SK-N-SH treated with all-trans-retinoic acid at 6 μM for 48 hours (cell line): Measurements from ENCODE around the gene SPG11.

ENCODE experiments used
- ATAC-seq: fragments of 200-7000 bp; cut with Tn5 transposase; 3 replicates; pipeline ENCODE4 v1.9.1; 2020; ENCODE audit warnings: mild to moderate bottlenecking, moderate library complexity
- ARNTL ChIP-seq: fragments of 450-650 bp; formaldehyde crosslinking; IDR thresholded peaks from 2 replicates; pipeline ENCODE4 v1.5.0; 2020; ENCODE audit warnings: low read depth, mild to moderate bottlenecking, moderate library complexity, borderline replicate concordance
- BACH2 ChIP-seq: fragments of 250-450 bp; sonication (Bioruptor Pico); IDR thresholded peaks from 2 replicates; pipeline ENCODE4 v1.9.0; 2021; ENCODE audit warnings: mild to moderate bottlenecking, borderline replicate concordance
- CSDC2 ChIP-seq: fragments of 250-450 bp; sonication (Bioruptor Pico); IDR thresholded peaks from 2 replicates; pipeline ENCODE4 v1.5.0; 2020; ENCODE audit warnings: mild to moderate bottlenecking, moderate library complexity
- ESRRG ChIP-seq: fragments of 250-450 bp; sonication (Bioruptor Pico); IDR thresholded peaks from 2 replicates; pipeline ENCODE4 v1.6.1; 2021; ENCODE audit warnings: mild to moderate bottlenecking
- GLIS3 ChIP-seq: fragments of 250-450 bp; sonication (Bioruptor Pico); IDR thresholded peaks from 2 replicates; pipeline ENCODE4 v1.5.0; 2020; ENCODE audit warnings: mild to moderate bottlenecking, moderate library complexity
- OSR1 ChIP-seq: fragments of 250-450 bp; sonication (Bioruptor Pico); IDR thresholded peaks from 2 replicates; pipeline ENCODE4 v1.8.0; 2022; ENCODE audit warnings: moderate library complexity, mild to moderate bottlenecking, inconsistent platforms
- RARB ChIP-seq: fragments of 250-450 bp; sonication (Bioruptor Pico); IDR thresholded peaks from 2 replicates; pipeline ENCODE4 v1.8.0; 2021; ENCODE audit warnings: mild to moderate bottlenecking, moderate library complexity
- SNAI2 ChIP-seq: fragments of 250-450 bp; sonication (Bioruptor Pico); IDR thresholded peaks from 2 replicates; pipeline ENCODE4 v1.5.0; 2020; ENCODE audit warnings: mild to moderate bottlenecking, moderate library complexity
- TOX ChIP-seq: fragments of 250-450 bp; sonication (Bioruptor Pico); IDR thresholded peaks from 2 replicates; pipeline ENCODE4 v1.8.0; 2021; ENCODE audit warnings: mild to moderate bottlenecking, moderate library complexity, borderline replicate concordance
- ZC3H10 ChIP-seq: fragments of 250-450 bp; sonication (Bioruptor Pico); IDR thresholded peaks from 2 replicates; pipeline ENCODE4 v1.5.1; 2021; ENCODE audit warnings: mild to moderate bottlenecking, moderate library complexity
- ZFP30 ChIP-seq: fragments of 450-650 bp; formaldehyde crosslinking; IDR thresholded peaks from 2 replicates; pipeline ENCODE4 v1.5.0; 2022; ENCODE audit warnings: mild to moderate bottlenecking, moderate library complexity
- ZNF565 ChIP-seq: fragments of 450-650 bp; formaldehyde crosslinking; conservative IDR thresholded peaks from 2 replicates; pipeline ENCODE4 v1.5.0; 2020; ENCODE audit warnings: low read depth, mild to moderate bottlenecking, moderate library complexity
- ZNF70 ChIP-seq: fragments of 450-650 bp; formaldehyde crosslinking; IDR thresholded peaks from 2 replicates; pipeline ENCODE4 v1.5.0; 2020; ENCODE audit warnings: mild to moderate bottlenecking, moderate library complexity
- ZNF8 ChIP-seq: fragments of 450-650 bp; formaldehyde crosslinking; IDR thresholded peaks from 2 replicates; pipeline ENCODE4 v1.5.0; 2020; ENCODE audit warnings: mild to moderate bottlenecking, moderate library complexity
- TF ChIP-seq, protein P1 (sequence below): fragments of 250-450 bp; sonication (Bioruptor Pico); IDR thresholded peaks from 2 replicates; pipeline ENCODE4 v1.8.0; 2021; ENCODE audit warnings: low read depth, mild to moderate bottlenecking, moderate library complexity, borderline replicate concordance
- TF ChIP-seq, protein P2 (sequence below): fragments of 250-450 bp; sonication (Bioruptor Pico); IDR thresholded peaks from 2 replicates; pipeline ENCODE4 v1.8.0; 2020; ENCODE audit warnings: mild to moderate bottlenecking, moderate library complexity, borderline replicate concordance
- TF ChIP-seq, protein P3 (sequence below): fragments of 250-450 bp; sonication (Bioruptor Pico); IDR thresholded peaks from 2 replicates; pipeline ENCODE4 v1.5.1; 2021; ENCODE audit warnings: mild to moderate bottlenecking, moderate library complexity
- TF ChIP-seq, protein P4 (sequence below): fragments of 250-450 bp; sonication (Bioruptor Pico); IDR thresholded peaks from 2 replicates; pipeline ENCODE4 v1.5.1; 2020; ENCODE audit warnings: low read depth, mild to moderate bottlenecking, moderate library complexity
- TF ChIP-seq, protein P5 (sequence below): fragments of 250-450 bp; sonication (Bioruptor Pico); IDR thresholded peaks from 2 replicates; pipeline ENCODE4 v1.5.0; 2020; ENCODE audit warnings: mild to moderate bottlenecking, moderate library complexity

Gene SPG11

DNA sequence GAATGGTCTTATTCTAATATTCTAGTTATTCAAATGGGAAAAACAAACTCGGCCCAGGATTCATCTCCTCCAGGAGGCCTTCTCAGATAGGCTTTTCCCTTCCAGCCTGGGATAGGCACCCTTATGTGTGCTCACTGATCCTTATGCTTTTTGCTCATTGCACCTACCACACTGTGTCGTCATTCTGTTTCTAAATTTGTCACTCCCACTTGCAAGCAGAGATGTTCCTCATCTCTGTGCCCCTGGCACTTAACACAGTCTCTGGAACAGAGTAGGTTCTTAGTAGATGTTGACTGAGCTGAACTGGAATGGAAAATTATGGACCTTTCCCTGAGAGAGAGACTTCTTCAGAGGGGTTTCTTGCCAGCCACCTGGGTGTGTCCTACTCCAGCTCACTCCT is 18.7 kb upstream of the SPG11 start:
- no peak for ATAC-seq
- TF ChIP-seq, protein P1, sequence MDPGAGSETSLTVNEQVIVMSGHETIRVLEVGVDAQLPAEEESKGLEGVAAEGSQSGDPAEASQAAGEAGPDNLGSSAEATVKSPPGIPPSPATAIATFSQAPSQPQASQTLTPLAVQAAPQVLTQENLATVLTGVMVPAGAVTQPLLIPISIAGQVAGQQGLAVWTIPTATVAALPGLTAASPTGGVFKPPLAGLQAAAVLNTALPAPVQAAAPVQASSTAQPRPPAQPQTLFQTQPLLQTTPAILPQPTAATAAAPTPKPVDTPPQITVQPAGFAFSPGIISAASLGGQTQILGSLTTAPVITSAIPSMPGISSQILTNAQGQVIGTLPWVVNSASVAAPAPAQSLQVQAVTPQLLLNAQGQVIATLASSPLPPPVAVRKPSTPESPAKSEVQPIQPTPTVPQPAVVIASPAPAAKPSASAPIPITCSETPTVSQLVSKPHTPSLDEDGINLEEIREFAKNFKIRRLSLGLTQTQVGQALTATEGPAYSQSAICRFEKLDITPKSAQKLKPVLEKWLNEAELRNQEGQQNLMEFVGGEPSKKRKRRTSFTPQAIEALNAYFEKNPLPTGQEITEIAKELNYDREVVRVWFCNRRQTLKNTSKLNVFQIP (CRISPR knock-in tag), result no peak
- TF ChIP-seq, protein P2, sequence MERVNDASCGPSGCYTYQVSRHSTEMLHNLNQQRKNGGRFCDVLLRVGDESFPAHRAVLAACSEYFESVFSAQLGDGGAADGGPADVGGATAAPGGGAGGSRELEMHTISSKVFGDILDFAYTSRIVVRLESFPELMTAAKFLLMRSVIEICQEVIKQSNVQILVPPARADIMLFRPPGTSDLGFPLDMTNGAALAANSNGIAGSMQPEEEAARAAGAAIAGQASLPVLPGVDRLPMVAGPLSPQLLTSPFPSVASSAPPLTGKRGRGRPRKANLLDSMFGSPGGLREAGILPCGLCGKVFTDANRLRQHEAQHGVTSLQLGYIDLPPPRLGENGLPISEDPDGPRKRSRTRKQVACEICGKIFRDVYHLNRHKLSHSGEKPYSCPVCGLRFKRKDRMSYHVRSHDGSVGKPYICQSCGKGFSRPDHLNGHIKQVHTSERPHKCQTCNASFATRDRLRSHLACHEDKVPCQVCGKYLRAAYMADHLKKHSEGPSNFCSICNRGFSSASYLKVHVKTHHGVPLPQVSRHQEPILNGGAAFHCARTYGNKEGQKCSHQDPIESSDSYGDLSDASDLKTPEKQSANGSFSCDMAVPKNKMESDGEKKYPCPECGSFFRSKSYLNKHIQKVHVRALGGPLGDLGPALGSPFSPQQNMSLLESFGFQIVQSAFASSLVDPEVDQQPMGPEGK, result no peak
- TF ChIP-seq, protein P3, sequence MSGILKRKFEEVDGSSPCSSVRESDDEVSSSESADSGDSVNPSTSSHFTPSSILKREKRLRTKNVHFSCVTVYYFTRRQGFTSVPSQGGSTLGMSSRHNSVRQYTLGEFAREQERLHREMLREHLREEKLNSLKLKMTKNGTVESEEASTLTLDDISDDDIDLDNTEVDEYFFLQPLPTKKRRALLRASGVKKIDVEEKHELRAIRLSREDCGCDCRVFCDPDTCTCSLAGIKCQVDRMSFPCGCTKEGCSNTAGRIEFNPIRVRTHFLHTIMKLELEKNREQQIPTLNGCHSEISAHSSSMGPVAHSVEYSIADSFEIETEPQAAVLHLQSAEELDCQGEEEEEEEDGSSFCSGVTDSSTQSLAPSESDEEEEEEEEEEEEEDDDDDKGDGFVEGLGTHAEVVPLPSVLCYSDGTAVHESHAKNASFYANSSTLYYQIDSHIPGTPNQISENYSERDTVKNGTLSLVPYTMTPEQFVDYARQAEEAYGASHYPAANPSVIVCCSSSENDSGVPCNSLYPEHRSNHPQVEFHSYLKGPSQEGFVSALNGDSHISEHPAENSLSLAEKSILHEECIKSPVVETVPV (CRISPR knock-in tag), result no peak
- TF ChIP-seq, protein P4, sequence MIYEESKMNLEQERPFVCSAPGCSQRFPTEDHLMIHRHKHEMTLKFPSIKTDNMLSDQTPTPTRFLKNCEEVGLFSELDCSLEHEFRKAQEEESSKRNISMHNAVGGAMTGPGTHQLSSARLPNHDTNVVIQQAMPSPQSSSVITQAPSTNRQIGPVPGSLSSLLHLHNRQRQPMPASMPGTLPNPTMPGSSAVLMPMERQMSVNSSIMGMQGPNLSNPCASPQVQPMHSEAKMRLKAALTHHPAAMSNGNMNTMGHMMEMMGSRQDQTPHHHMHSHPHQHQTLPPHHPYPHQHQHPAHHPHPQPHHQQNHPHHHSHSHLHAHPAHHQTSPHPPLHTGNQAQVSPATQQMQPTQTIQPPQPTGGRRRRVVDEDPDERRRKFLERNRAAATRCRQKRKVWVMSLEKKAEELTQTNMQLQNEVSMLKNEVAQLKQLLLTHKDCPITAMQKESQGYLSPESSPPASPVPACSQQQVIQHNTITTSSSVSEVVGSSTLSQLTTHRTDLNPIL (CRISPR knock-in tag), result no peak
- TF ChIP-seq, protein P5, sequence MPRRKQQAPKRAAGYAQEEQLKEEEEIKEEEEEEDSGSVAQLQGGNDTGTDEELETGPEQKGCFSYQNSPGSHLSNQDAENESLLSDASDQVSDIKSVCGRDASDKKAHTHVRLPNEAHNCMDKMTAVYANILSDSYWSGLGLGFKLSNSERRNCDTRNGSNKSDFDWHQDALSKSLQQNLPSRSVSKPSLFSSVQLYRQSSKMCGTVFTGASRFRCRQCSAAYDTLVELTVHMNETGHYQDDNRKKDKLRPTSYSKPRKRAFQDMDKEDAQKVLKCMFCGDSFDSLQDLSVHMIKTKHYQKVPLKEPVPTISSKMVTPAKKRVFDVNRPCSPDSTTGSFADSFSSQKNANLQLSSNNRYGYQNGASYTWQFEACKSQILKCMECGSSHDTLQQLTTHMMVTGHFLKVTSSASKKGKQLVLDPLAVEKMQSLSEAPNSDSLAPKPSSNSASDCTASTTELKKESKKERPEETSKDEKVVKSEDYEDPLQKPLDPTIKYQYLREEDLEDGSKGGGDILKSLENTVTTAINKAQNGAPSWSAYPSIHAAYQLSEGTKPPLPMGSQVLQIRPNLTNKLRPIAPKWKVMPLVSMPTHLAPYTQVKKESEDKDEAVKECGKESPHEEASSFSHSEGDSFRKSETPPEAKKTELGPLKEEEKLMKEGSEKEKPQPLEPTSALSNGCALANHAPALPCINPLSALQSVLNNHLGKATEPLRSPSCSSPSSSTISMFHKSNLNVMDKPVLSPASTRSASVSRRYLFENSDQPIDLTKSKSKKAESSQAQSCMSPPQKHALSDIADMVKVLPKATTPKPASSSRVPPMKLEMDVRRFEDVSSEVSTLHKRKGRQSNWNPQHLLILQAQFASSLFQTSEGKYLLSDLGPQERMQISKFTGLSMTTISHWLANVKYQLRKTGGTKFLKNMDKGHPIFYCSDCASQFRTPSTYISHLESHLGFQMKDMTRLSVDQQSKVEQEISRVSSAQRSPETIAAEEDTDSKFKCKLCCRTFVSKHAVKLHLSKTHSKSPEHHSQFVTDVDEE, result no peak
- no peak for TF ChIP-seq ZNF8 (CRISPR knock-in tag)
- no peak for TF ChIP-seq BACH2 (CRISPR knock-in tag)
- TF ChIP-seq ZFP30, result no peak
- no peak for TF ChIP-seq RARB (CRISPR knock-in tag)
- TF ChIP-seq ZC3H10, result no peak
- no peak for TF ChIP-seq CSDC2
- no peak for TF ChIP-seq ARNTL (CRISPR knock-in tag)
- TF ChIP-seq ZNF565 (CRISPR knock-in tag), result no peak
- TF ChIP-seq ZNF70 (CRISPR knock-in tag), result no peak

DNA sequence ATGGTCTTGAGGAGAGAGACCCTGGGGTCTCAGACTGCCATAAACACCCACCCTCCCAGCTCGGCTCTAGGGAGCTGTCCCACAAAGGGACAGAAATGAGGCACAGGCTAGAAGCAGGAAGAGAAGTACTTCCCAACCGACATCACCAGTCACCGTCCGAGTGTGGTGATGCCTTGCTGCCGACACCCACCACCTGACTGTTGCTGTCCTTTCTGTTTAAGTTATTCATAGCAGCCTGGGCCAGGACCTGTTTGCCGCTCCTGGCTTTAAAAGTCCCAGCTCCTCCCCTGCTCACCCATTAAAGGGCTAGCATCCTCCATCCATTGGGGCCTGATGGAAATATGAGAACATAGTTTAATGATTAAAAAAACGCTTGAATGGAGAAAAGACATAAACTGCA is 13.2 kb upstream of the SPG11 start:
- ATAC-seq, result no peak
- TF ChIP-seq, protein P2, result no peak
- TF ChIP-seq ZNF565 (CRISPR knock-in tag), result no peak
- TF ChIP-seq, protein P4 (CRISPR knock-in tag), result no peak
- TF ChIP-seq, protein P1 (CRISPR knock-in tag), result no peak
- TF ChIP-seq, protein P3 (CRISPR knock-in tag), result no peak
- TF ChIP-seq GLIS3 (CRISPR knock-in tag), result no peak
- no peak for TF ChIP-seq ZNF70 (CRISPR knock-in tag)
- TF ChIP-seq SNAI2 (CRISPR knock-in tag), result no peak
- no peak for TF ChIP-seq ESRRG (CRISPR knock-in tag)
- TF ChIP-seq ZNF8 (CRISPR knock-in tag), result no peak
- TF ChIP-seq CSDC2, result no peak
- TF ChIP-seq ARNTL (CRISPR knock-in tag), result no peak
- TF ChIP-seq, protein P5, result no peak
- TF ChIP-seq ZC3H10, result no peak
- TF ChIP-seq OSR1 (CRISPR knock-in tag), result no peak
- no peak for TF ChIP-seq RARB (CRISPR knock-in tag)
- no peak for TF ChIP-seq TOX
